HEK293 (cell line): Measurements from ENCODE around the gene PLCL1.

Experiments
- CTCF ChIA-PET: fragments of 350-600 bp; formaldehyde crosslinking; extraction: SDS; loops from one replicate; lab custom pipeline; 2021; ENCODE audit warnings: antibody characterized with exemption; lab: Yijun Ruan, JAX
- POLR2A ChIA-PET: fragments of 300-600 bp; formaldehyde crosslinking; extraction: SDS; loops from one replicate; lab custom pipeline; 2020; ENCODE audit warnings: antibody characterized with exemption, inconsistent platforms; lab: Yijun Ruan, JAX
- H3K27ac ChIP-seq: fragments of 200-500 bp; sonication (Bioruptor generic); 2 replicates; pipeline ENCODE4 v1.5.1; 2014; ENCODE audit warnings: low read depth, low read length, control low read depth, inconsistent platforms; ENCODE audit errors: extremely low read depth
- H3K36me3 ChIP-seq, 2 experiments: fragments of 200-500 bp in 1 of 2; sonication (Bioruptor generic) in 1 of 2; 1 replicate in 1 of 2; 2 replicates in 1 of 2; pipeline ENCODE4 v1.5.1; 2014 to 2017; ENCODE audit warnings: inconsistent platforms in 2 of 2, low read length in 2 of 2; ENCODE audit not compliant: control insufficient read depth in 2 of 2, insufficient read depth in 1 of 2
- H3K4me1 ChIP-seq: fragments of 200-500 bp; sonication (Bioruptor generic); 2 replicates; pipeline ENCODE4 v1.5.1; 2014; ENCODE audit warnings: mild to moderate bottlenecking, low read length, inconsistent platforms; ENCODE audit not compliant: control insufficient read depth, insufficient read depth
- H3K4me3 ChIP-seq: 2 replicates; pipeline ENCODE4 v1.5.1; 2011; ENCODE audit warnings: low read depth, mild to moderate bottlenecking, control low read depth, low read length, moderate library complexity
- H3K9me3 ChIP-seq: fragments of 200-500 bp; sonication (Bioruptor generic); 2 replicates; pipeline ENCODE4 v1.5.1; 2014; ENCODE audit warnings: low read depth, low read length, inconsistent platforms; ENCODE audit not compliant: control insufficient read depth, insufficient read depth
- ATF2 ChIP-seq: fragments of 450-650 bp; formaldehyde crosslinking; IDR thresholded peaks from 2 replicates; pipeline ENCODE4 v1.5.1; 2016; ENCODE audit warnings: missing biosample characterization, missing genetic modification characterization, low read depth
- BCL11B ChIP-seq: fragments of 450-650 bp; formaldehyde crosslinking; IDR thresholded peaks from 2 replicates; pipeline ENCODE4 v1.5.1; 2016; ENCODE audit warnings: low read depth, missing biosample characterization, missing genetic modification characterization
- GFI1B ChIP-seq: fragments of 450-650 bp; formaldehyde crosslinking; IDR thresholded peaks from 2 replicates; pipeline ENCODE4 v1.5.1; 2016; ENCODE audit warnings: missing biosample characterization, missing genetic modification characterization
- KLF7 ChIP-seq: fragments of 450-650 bp; formaldehyde crosslinking; IDR thresholded peaks from 2 replicates; pipeline ENCODE4 v1.5.1; 2016; ENCODE audit warnings: missing biosample characterization, missing genetic modification characterization, borderline replicate concordance
- SETDB1 ChIP-seq: IDR thresholded peaks from one replicate; pipeline ENCODE4 v1.6.1; 2017; ENCODE audit warnings: mild to moderate bottlenecking, low read length, moderate library complexity, mixed read lengths; ENCODE audit not compliant: insufficient read length
- SP7 ChIP-seq: fragments of 450-650 bp; formaldehyde crosslinking; IDR thresholded peaks from 2 replicates; pipeline ENCODE4 v1.5.1; 2016; ENCODE audit warnings: missing biosample characterization, missing genetic modification characterization
- ZBTB1 ChIP-seq: fragments of 450-650 bp; formaldehyde crosslinking; IDR thresholded peaks from 2 replicates; pipeline ENCODE4 v1.5.1; 2016; ENCODE audit warnings: missing biosample characterization, missing genetic modification characterization
- ZNF10 ChIP-seq: fragments of 450-650 bp; formaldehyde crosslinking; IDR thresholded peaks from 2 replicates; pipeline ENCODE4 v1.5.1; 2017; ENCODE audit warnings: missing biosample characterization, missing genetic modification characterization
- ZNF132 ChIP-seq: fragments of 450-650 bp; formaldehyde crosslinking; IDR thresholded peaks from 2 replicates; pipeline ENCODE4 v1.5.1; 2017; ENCODE audit warnings: missing biosample characterization, missing genetic modification characterization, borderline replicate concordance
- ZNF266 ChIP-seq: fragments of 450-650 bp; formaldehyde crosslinking; IDR thresholded peaks from 2 replicates; pipeline ENCODE4 v1.5.1; 2016; ENCODE audit warnings: missing biosample characterization, missing genetic modification characterization, low read depth
- ZNF335 ChIP-seq: fragments of 450-650 bp; formaldehyde crosslinking; conservative IDR thresholded peaks from 2 replicates; pipeline ENCODE4 v1.5.1; 2016; ENCODE audit warnings: missing biosample characterization, missing genetic modification characterization
- ZNF350 ChIP-seq: fragments of 450-650 bp; formaldehyde crosslinking; IDR thresholded peaks from 2 replicates; pipeline ENCODE4 v1.5.0; 2017; ENCODE audit warnings: missing biosample characterization, mild to moderate bottlenecking, missing genetic modification characterization
- ZNF404 ChIP-seq: fragments of 450-650 bp; formaldehyde crosslinking; IDR thresholded peaks from 2 replicates; pipeline ENCODE4 v1.5.1; 2017; ENCODE audit warnings: missing biosample characterization, missing genetic modification characterization
- ZNF426 ChIP-seq: fragments of 450-650 bp; formaldehyde crosslinking; IDR thresholded peaks from 2 replicates; pipeline ENCODE4 v1.5.1; 2017; ENCODE audit warnings: missing biosample characterization, missing genetic modification characterization, mild to moderate bottlenecking, inconsistent platforms, moderate library complexity
- ZNF529 ChIP-seq: fragments of 450-650 bp; formaldehyde crosslinking; IDR thresholded peaks from 2 replicates; pipeline ENCODE4 v1.5.1; 2017; ENCODE audit warnings: missing genetic modification characterization, missing biosample characterization; ENCODE audit not compliant: insufficient replicate concordance
- ZNF610 ChIP-seq: fragments of 450-650 bp; formaldehyde crosslinking; IDR thresholded peaks from 2 replicates; pipeline ENCODE4 v1.5.1; 2016; ENCODE audit warnings: missing biosample characterization, missing genetic modification characterization, borderline replicate concordance
- ZNF629 ChIP-seq: fragments of 450-650 bp; formaldehyde crosslinking; IDR thresholded peaks from 2 replicates; pipeline ENCODE4 v1.5.1; 2017; ENCODE audit warnings: missing biosample characterization, missing genetic modification characterization
- ZNF639 ChIP-seq: fragments of 450-650 bp; formaldehyde crosslinking; IDR thresholded peaks from 2 replicates; pipeline ENCODE4 v1.5.1; 2016; ENCODE audit warnings: missing biosample characterization, missing genetic modification characterization
- ZNF654 ChIP-seq: fragments of 450-650 bp; formaldehyde crosslinking; IDR thresholded peaks from 2 replicates; pipeline ENCODE4 v1.5.1; 2016; ENCODE audit warnings: low read depth, missing biosample characterization, missing genetic modification characterization
- ZNF658 ChIP-seq: fragments of 450-650 bp; formaldehyde crosslinking; IDR thresholded peaks from 2 replicates; pipeline ENCODE4; 2016; ENCODE audit warnings: missing biosample characterization, missing genetic modification characterization
- ZNF707 ChIP-seq: fragments of 450-650 bp; formaldehyde crosslinking; IDR thresholded peaks from 2 replicates; pipeline ENCODE4 v1.5.1; 2016; ENCODE audit warnings: missing biosample characterization, missing genetic modification characterization
- TF ChIP-seq, protein P1 (sequence below): fragments of 450-650 bp; formaldehyde crosslinking; IDR thresholded peaks from 2 replicates; pipeline ENCODE4 v1.5.1; 2016; ENCODE audit warnings: missing biosample characterization, missing genetic modification characterization
- TF ChIP-seq, protein P2 (sequence below): fragments of 450-650 bp; formaldehyde crosslinking; IDR thresholded peaks from 2 replicates; pipeline ENCODE4 v1.5.1; 2016; ENCODE audit warnings: missing biosample characterization, missing genetic modification characterization

PLCL1 gene

DNA sequence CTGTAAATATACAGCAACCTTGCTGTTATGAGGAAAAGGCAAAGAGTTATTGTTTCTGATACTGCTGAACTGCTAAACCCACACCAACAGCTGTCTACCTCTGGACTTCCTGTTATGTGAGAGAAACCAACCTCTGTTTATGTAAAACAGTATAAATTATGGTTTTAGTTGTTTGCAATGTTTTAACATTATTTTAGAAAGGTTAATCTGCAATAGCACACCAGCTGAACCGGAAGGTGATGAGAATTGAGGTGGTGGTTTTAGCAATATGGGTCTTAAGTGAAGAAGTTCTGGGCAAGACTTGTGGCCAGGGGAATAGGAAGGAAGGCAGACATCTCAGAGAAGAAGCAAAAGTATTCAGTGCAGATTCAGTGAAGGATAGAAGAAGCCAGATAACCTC, 237.8 kb downstream of the PLCL1 start:
- Histone ChIP-seq H3K4me3 (no peak overlapping the region), H3K27ac (no peak overlapping the region), H3K9me3 (no peaks in the 10 kb centered on the region)
- CTCF ChIA-PET: no interaction called here
- TF ChIP-seq, protein P1, sequence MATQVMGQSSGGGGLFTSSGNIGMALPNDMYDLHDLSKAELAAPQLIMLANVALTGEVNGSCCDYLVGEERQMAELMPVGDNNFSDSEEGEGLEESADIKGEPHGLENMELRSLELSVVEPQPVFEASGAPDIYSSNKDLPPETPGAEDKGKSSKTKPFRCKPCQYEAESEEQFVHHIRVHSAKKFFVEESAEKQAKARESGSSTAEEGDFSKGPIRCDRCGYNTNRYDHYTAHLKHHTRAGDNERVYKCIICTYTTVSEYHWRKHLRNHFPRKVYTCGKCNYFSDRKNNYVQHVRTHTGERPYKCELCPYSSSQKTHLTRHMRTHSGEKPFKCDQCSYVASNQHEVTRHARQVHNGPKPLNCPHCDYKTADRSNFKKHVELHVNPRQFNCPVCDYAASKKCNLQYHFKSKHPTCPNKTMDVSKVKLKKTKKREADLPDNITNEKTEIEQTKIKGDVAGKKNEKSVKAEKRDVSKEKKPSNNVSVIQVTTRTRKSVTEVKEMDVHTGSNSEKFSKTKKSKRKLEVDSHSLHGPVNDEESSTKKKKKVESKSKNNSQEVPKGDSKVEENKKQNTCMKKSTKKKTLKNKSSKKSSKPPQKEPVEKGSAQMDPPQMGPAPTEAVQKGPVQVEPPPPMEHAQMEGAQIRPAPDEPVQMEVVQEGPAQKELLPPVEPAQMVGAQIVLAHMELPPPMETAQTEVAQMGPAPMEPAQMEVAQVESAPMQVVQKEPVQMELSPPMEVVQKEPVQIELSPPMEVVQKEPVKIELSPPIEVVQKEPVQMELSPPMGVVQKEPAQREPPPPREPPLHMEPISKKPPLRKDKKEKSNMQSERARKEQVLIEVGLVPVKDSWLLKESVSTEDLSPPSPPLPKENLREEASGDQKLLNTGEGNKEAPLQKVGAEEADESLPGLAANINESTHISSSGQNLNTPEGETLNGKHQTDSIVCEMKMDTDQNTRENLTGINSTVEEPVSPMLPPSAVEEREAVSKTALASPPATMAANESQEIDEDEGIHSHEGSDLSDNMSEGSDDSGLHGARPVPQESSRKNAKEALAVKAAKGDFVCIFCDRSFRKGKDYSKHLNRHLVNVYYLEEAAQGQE: no peak
- TF ChIP-seq ZNF707 (tag by site-specific recombination): no peak
- no peak for TF ChIP-seq ZNF266 (tag by site-specific recombination)
- no peak for TF ChIP-seq ZNF658
- TF ChIP-seq ZNF335 (tag by site-specific recombination): no peak
- TF ChIP-seq ZNF404 (tag by site-specific recombination): no peak
- TF ChIP-seq ZNF610: no peak
- TF ChIP-seq ATF2 (tag by site-specific recombination): no peak
- TF ChIP-seq BCL11B: no peak
- no peak for TF ChIP-seq ZNF350 (tag by site-specific recombination)
- no peak for TF ChIP-seq ZNF639 (tag by site-specific recombination)
- TF ChIP-seq ZNF654 (tag by site-specific recombination): no peak
- TF ChIP-seq ZBTB1 (tag by site-specific recombination): no peak
- no peak for TF ChIP-seq ZNF529 (tag by site-specific recombination)
- TF ChIP-seq SP7: no peak
- TF ChIP-seq, protein P2, sequence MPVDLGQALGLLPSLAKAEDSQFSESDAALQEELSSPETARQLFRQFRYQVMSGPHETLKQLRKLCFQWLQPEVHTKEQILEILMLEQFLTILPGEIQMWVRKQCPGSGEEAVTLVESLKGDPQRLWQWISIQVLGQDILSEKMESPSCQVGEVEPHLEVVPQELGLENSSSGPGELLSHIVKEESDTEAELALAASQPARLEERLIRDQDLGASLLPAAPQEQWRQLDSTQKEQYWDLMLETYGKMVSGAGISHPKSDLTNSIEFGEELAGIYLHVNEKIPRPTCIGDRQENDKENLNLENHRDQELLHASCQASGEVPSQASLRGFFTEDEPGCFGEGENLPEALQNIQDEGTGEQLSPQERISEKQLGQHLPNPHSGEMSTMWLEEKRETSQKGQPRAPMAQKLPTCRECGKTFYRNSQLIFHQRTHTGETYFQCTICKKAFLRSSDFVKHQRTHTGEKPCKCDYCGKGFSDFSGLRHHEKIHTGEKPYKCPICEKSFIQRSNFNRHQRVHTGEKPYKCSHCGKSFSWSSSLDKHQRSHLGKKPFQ (tag by site-specific recombination): no peak
- TF ChIP-seq, all 188 proteins: peak for 0
- Histone ChIP-seq H3K36me3 (no peaks in the 10 kb centered on the region), H3K4me1 (no peaks in the 10 kb centered on the region)
- POLR2A ChIA-PET: no interaction called here

DNA sequence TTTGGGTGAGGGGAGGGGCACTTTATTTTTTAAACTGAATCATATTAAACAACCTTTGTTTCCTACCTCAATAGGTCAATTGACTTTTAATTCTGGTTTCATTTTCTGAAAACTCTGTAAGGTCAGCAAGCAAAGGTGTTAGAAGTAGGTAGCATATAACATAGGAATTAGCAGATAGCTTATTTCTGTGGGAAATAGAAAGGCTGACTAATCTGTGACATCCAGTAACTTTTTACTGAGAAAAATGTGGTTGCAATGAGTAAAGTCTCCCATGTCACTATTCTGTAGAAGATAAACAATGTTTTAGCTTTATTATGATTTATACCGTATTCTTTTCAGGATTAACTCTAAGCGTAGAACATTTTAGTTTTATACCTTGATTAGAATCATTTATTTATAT, 240.4 kb downstream of the PLCL1 start:
- no peaks in the 10 kb centered on the region for H3K36me3 ChIP-seq
- H3K4me3 ChIP-seq: no peak overlapping the region
- TF ChIP-seq ZNF132 (tag by site-specific recombination) (no peak), KLF7 (tag by site-specific recombination) (no peak), GFI1B (tag by site-specific recombination) (no peak), ZNF629 (tag by site-specific recombination) (no peak), SETDB1 (no peak), ZNF426 (tag by site-specific recombination) (no peak), ZNF10 (tag by site-specific recombination) (no peak)
- TF ChIP-seq, all 188 proteins: peak for 0
- Histone ChIP-seq H3K4me1 (no peaks in the 10 kb centered on the region), H3K27ac (no peak overlapping the region), H3K9me3 (no peaks in the 10 kb centered on the region)
- CTCF ChIA-PET: interaction anchor here (1.0 kb wide), 1 partner anchor 232 kb away, joined by 4 read pairs; no protein-coding TSS in a partner anchor
- POLR2A ChIA-PET: no interaction called here
